ENCODE measurements around the gene SPP2.

GRCh38 chr2:234081970-234082822 lies 31.7 kb downstream of the SPP2 start:
- TF ChIP-seq CTCF (IDR thresholded peaks at IDR 0.05) (no peak), POLR2AphosphoS5 (IDR thresholded peaks at IDR 0.05; ENCODE audit: low read depth, low read length) (no peak), TCF7L2 (IDR thresholded peaks at IDR 0.05; ENCODE audit: low read depth, low read length) (no peak), REST (IDR thresholded peaks at IDR 0.05; ENCODE audit: insufficient read depth in 1 of 2, low read depth in 2 of 2, low read length in 1 of 2) (no peak)
